NCI-H774 (cell line): Measurements from ENCODE around the gene PHACTR1.
A peak's percentile ranks its signal among the peaks of the same experiment; 100 is the strongest.
"Not testable (repeated sequence)": the region's sequence is repeated elsewhere in the genome, so short reads cannot be mapped to it uniquely, and the experiment has no call there.

ENCODE experiments used
- DNase-seq: peaks from one replicate; lab custom pipeline; 2025; lab: John Stamatoyannopoulos, UW

The PHACTR1 gene

GRCh38 chr6:12903246-12903645 lies 186.7 kb downstream of the PHACTR1 start:
- DNase-seq, result no peak

DNA sequence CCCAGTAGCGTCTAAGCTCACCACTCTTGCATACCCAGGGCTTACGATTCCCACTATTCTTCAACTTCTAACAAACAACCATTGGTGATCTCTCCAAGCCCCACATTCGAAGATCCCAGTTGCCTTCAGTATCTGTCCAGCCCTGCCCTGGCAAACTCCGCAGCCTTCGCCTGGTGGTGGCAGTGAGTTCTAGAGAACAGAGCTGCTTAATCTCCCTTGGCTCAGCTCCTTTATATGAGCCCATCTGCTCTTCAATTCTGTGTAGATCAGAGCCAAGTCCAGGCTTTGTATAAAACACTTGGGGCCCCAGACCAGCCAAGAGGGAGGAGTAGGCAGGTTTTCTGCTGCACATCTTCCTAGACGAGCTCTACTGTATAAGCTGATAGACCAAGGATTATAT lies 193.3 kb downstream of the PHACTR1 start:
- DNase-seq, result no peak

DNA sequence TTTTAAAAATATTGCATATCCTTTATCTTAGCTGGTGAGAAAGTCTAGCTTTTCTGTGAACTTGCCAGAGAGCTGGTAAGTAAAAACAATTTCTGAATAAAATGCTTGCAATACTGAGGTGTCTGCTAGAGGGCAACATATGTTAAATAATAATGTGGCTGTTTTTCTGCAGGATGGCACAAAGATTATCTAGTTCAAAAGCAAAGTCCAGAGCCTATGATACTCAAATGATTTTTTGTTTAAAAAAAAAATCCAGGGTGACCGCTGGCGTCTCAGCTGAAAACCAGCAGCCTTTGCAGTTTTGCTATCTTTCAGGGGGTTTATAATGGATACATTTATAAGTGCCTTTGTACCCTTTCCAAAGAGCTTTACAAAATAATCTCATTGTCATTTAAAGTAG lies 194.9 kb downstream of the PHACTR1 start:
- DNase-seq, result peak; percentile 8

DNA sequence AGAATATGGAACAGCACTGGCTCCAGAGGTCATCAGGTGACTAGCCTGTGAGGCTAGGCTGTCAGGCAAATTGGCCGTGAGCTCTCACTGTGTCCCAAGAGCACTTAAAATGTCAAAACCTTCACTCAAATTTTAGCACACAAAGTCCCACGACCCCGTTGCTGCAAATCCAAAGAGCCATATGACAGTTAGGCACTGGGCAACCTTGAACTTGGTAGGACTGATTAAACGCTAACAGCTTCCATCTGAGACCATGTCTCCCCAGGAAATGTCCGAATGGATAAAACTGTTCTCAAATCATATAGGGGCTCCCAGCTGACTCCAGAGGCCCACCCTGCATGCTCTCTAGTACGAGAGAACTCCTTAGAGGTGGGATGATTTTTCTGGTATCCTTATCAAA lies 196.6 kb downstream of the PHACTR1 start:
- no peak for DNase-seq

DNA sequence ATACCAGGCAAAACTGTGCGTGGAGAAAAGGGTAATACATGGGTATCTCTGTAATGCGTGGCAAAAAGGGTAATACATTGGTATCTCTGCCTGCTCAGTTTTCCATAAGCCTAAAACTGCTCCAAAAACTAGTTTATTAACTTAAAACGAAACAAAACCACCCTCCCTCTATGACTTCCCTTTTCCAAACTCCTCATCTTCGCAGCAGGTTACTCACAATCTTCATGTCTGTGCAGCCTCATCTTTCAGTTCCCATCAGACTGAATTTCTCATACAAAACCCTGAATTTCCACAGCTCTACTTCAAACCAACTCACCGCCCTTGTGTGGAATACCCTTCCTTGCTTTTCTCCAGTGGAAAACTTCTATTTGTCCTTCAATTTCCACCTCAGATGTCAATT lies 199.4 kb downstream of the PHACTR1 start:
- DNase-seq, result no peak

GRCh38 chr6:12916420-12917136 lies 200.0 kb downstream of the PHACTR1 start:
- DNase-seq, result no peak

DNA sequence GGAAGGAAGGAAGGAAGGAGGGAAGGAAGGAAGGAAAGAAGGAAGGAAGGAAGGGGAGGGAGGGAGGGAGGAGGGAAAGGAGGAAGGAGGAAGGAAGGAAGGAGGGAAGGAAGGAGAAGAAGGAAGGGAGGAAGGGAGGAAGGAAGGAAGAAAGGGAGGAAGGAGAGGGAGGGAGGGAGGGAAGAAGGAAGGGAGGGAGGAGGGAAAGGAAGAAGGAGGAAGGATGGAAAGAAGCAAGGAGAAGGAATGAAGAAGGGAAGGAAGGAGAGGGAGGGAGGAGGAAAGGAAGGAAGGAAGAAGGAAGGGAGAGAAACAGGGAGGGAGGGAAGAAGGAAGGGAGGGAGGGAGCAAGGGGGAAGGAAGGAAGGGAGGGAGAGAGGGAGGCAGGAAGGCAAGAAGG lies 204.9 kb downstream of the PHACTR1 start:
- DNase-seq, result no peak

GRCh38 chr6:12923644-12924235 lies 207.2 kb downstream of the PHACTR1 start:
- no peak for DNase-seq

- no peak for DNase-seq
Measured at GRCh38 chr6:12924911-12925310, 208.3 kb downstream of the PHACTR1 start.

GRCh38 chr6:12927746-12928145 lies 211.2 kb downstream of the PHACTR1 start:
- no peak for DNase-seq

DNA sequence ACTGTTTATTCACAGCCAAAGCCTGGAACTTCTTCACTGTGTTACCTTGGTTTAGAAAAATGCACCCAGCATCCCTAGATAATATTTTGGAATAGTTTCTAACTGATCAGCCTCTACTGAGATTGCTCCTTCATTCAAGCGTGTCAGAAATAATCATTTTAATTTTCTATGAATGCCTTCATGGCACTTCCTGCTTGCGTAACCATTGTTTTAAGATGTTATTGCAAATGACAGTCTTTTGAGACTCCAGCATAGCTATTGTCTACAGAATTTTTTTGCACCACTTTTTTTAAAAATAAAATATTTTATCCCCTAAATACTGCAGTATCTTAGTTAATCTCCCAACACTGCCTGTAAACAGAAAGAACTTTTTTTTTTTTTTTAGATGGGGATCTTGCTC lies 213.1 kb downstream of the PHACTR1 start:
- no peak for DNase-seq

GRCh38 chr6:12931639-12932038 lies 215.1 kb downstream of the PHACTR1 start:
- DNase-seq, result no peak

GRCh38 chr6:12935637-12936036 lies 219.1 kb downstream of the PHACTR1 start:
- no peak for DNase-seq

GRCh38 chr6:12937971-12938370 lies 221.4 kb downstream of the PHACTR1 start:
- no peak for DNase-seq

GRCh38 chr6:12939314-12939713 lies 222.7 kb downstream of the PHACTR1 start:
- no peak for DNase-seq

DNA sequence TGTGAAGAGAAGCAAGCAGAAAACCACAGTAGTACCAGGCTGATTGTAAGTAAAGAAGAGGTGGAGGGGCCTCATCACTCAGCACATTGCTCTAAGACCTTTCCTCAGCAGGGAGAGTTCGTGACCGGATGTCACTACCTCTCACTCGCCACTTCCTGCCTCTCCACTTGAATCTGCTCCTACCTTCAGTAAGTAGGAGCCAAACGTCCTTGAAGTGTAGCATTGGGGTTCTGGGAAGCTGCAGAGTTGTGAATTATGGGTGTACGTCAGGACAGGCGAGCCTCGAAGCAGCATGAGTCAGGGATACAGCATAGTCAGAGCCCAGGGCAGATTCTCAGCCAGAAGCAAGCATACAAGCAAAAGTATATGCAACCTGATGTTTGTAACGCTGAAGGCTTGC lies 224.9 kb downstream of the PHACTR1 start:
- no peak for DNase-seq

DNA sequence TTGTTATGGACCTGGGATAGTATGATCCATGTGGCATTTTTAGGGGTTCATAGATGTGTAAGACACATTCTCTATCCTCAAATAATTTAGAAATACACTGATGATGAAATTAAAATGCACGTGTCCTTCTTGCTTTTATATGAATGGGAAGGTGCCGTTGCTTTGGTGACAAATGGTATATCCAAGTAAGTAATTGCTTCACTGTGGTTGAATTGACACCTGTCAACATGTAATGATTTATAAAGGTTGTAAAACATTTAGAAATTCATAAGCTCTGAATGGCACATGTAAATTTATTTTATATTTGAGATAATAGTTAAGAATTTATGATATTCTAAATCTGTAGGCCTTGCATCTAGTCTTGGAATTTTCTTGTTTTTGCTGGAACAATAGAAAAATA lies 227.0 kb downstream of the PHACTR1 start:
- DNase-seq, result no peak

GRCh38 chr6:12944001-12944400 lies 227.4 kb downstream of the PHACTR1 start:
- DNase-seq, result no peak

GRCh38 chr6:12944528-12944927 lies 228.0 kb downstream of the PHACTR1 start:
- not testable (repeated sequence) for DNase-seq

- DNase-seq, result no peak
Measured at GRCh38 chr6:12947151-12947871, 230.7 kb downstream of the PHACTR1 start.

DNA sequence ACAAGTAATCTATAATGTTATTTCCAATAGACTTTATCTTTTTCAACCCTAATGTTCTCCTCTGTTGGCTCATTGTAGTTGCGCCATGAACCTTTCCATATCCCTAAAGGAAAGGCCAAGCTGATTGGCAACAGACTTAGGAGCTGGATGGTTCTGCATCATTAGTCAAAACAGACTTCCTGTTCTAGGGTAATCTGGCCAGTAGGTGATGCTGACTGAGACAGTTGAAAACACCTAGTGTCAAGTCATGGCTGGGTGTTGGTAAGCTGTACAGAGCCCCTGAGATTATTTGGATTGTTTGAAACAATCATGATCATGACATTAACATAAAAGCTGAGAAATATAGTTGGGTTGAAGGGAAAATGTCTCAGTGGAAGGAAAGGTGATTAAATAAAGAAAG lies 231.4 kb downstream of the PHACTR1 start:
- DNase-seq, result no peak

DNA sequence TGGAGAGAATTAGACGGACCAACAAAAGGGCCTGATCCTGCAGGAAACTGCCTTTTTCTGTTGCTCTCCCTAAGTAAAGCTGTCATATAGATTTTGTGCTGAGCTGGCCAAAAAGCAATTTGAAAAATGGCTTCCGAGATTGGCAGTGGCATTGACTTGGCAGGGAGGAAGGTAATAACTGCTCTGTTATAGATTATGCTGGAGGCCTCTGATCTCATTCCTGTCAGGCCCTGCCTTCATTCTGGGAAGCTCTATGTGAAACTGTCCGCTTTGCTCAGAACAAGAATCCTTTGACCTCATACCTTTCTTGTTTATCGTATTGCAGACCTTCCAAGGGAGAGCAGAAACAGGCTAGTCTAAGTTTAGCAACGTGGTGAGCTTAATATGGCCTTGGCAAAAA lies 234.4 kb downstream of the PHACTR1 start:
- DNase-seq, result no peak

GRCh38 chr6:12951415-12951814 lies 234.8 kb downstream of the PHACTR1 start:
- DNase-seq, result no peak
